HG03025 (cell line): ENCODE results near the gene HEBP2.

Experiments used
- ATAC-seq: cut with Tn5 transposase; IDR thresholded peaks from one replicate; pipeline ENCODE4 v1.9.1; 2021; ENCODE audit warnings: mild to moderate bottlenecking, moderate library complexity; ENCODE audit not compliant: unreplicated experiment, low FRiP score

HEBP2 gene

GRCh38 chr6:138451043-138451442 lies 47.0 kb downstream of the HEBP2 start:
- ATAC-seq, result no peak

GRCh38 chr6:138454981-138455706 lies 51.1 kb downstream of the HEBP2 start:
- ATAC-seq, result no peak

- peak; percentile 93 for ATAC-seq
Observed at GRCh38 chr6:138455746-138456400, 51.9 kb downstream of the HEBP2 start.

- no peak for ATAC-seq
Observed at GRCh38 chr6:138456401-138456790, 52.4 kb downstream of the HEBP2 start.

- ATAC-seq, result no peak
Observed at GRCh38 chr6:138461647-138462046, 57.6 kb downstream of the HEBP2 start.

- ATAC-seq, result no peak
Observed at GRCh38 chr6:138464085-138464484, 60.1 kb downstream of the HEBP2 start.

- ATAC-seq, result no peak
Observed at GRCh38 chr6:138465007-138465645, 61.1 kb downstream of the HEBP2 start.

GRCh38 chr6:138467901-138468300 lies 63.9 kb downstream of the HEBP2 start:
- ATAC-seq, result no peak

- ATAC-seq, result no peak
Observed at GRCh38 chr6:138468320-138469015, 64.4 kb downstream of the HEBP2 start.
